Measurements from ENCODE around the gene C2orf81.

DNA sequence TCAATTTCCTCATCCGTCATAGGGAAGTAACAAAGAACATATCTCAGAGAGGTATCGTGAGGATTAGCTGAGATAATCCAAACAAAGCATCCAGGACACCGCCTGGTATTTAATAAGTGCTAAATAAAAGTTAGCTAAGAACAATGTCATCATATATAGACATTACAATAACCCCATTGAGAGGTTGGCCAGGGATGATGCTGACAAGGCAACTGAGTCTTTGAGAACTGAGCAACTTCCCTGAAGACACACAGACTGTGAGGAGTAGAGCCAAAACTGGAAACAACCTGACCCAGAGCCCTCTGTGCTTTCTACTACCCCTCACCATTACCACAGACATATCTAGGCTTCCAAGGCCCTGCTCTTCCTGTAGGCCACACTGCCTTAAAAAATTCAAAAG, 39.7 kb downstream of the C2orf81 start:
- TF ChIP-seq, protein P1, sequence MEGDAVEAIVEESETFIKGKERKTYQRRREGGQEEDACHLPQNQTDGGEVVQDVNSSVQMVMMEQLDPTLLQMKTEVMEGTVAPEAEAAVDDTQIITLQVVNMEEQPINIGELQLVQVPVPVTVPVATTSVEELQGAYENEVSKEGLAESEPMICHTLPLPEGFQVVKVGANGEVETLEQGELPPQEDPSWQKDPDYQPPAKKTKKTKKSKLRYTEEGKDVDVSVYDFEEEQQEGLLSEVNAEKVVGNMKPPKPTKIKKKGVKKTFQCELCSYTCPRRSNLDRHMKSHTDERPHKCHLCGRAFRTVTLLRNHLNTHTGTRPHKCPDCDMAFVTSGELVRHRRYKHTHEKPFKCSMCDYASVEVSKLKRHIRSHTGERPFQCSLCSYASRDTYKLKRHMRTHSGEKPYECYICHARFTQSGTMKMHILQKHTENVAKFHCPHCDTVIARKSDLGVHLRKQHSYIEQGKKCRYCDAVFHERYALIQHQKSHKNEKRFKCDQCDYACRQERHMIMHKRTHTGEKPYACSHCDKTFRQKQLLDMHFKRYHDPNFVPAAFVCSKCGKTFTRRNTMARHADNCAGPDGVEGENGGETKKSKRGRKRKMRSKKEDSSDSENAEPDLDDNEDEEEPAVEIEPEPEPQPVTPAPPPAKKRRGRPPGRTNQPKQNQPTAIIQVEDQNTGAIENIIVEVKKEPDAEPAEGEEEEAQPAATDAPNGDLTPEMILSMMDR (conservative IDR thresholded peaks at IDR 0.05): no peak
- no peak for TF ChIP-seq EZH2 (IDR thresholded peaks at IDR 0.05; ENCODE audit: low read depth)

Measured in PC-9 (cell line).